HepG2 (cell line): ENCODE measurements around the gene SDCCAG8. TPM values are rescaled to one million over a fixed set of nuclear protein-coding genes. Genes with fewer than 3 reads are reported as not detected.
A peak's percentile ranks its signal among the peaks of the same experiment; 100 is the strongest.

Source experiments
- ATAC-seq: fragments of 200-7000 bp; cut with Tn5 transposase; 3 replicates; pipeline ENCODE4 v1.9.1; 2020; ENCODE audit warnings: mild to moderate bottlenecking, moderate library complexity
- BruUV-seq: library from RNA; stranded (reverse); fragments of 400-500 nt; replicated peaks from 2 replicates; lab custom pipeline; 2021; lab: Mats Ljungman, UMichigan
- CTCF ChIA-PET: fragments of 300-600 bp; formaldehyde crosslinking; extraction: SDS; loops from one replicate; lab custom pipeline; 2021; ENCODE audit warnings: low total read pairs, inconsistent platforms, low intra/inter-chr PET ratio; lab: Yijun Ruan, JAX
- POLR2A ChIA-PET: fragments of 350-600 bp; sonication (Branson Sonifier 250); formaldehyde crosslinking; loops from one replicate; lab custom pipeline; 2020; ENCODE audit warnings: antibody characterized with exemption, inconsistent platforms; lab: Yijun Ruan, JAX
- DNase-seq: peaks from one replicate; pipeline ENCODE4 v3.0.0-alpha.2; 2015; ENCODE audit warnings: low spot score
- FAIRE-seq: peaks from 3 replicates; lab custom pipeline; 2011; peaks lifted over from hg19 to GRCh38; lab: Jason Lieb, UNC
- H2AFZ ChIP-seq: one replicate; pipeline ENCODE4 v1.6.1; 2011; ENCODE audit warnings: low read length, inconsistent platforms
- H3K27ac ChIP-seq: fragments of 300-600 bp; 3 replicates; pipeline ENCODE4 v1.8.0; 2011; ENCODE audit warnings: mixed run types, mild to moderate bottlenecking, mixed read lengths, low read length, inconsistent platforms; ENCODE audit not compliant: insufficient read depth; ENCODE audit errors: extremely low read length
- H3K27me3 ChIP-seq, 2 experiments: fragments of 200-600 bp in 1 of 2; 2 replicates in 1 of 2; 3 replicates in 1 of 2; pipeline versions ENCODE4 v1.6.0 to v1.8.0; 2011; ENCODE audit warnings: low read length in 2 of 2, mild to moderate bottlenecking in 2 of 2, moderate library complexity in 2 of 2, inconsistent platforms in 1 of 2; ENCODE audit not compliant: insufficient read depth in 2 of 2, control insufficient read depth in 1 of 2
- H3K36me3 ChIP-seq, 2 experiments: fragments of 200-600 bp in 1 of 2; replicated peaks in 1 of 2; 2 replicates in 1 of 2; 3 replicates in 1 of 2; pipeline versions ENCODE4 v1.5.1 to v1.8.0; 2011; ENCODE audit warnings: low read length in 2 of 2, inconsistent platforms in 1 of 2; ENCODE audit not compliant: insufficient read depth in 2 of 2, control insufficient read depth in 1 of 2
- H3K4me1 ChIP-seq: 2 replicates; pipeline ENCODE4 v1.5.1; 2012; ENCODE audit warnings: low read length, inconsistent platforms; ENCODE audit not compliant: insufficient read depth
- H3K4me2 ChIP-seq: 2 replicates; pipeline ENCODE4 v1.6.0; 2011; ENCODE audit warnings: low read depth, low read length, inconsistent platforms
- H3K4me3 ChIP-seq, 3 experiments: fragments of 200-600 bp in 1 of 3; sonication (generic), shearing (Covaris generic) in 1 of 3; replicated peaks in 1 of 3; 2 replicates each; pipeline ENCODE4 v1.5.1; 2011 to 2016; ENCODE audit warnings: low read length in 3 of 3, inconsistent platforms in 2 of 3, low read depth in 2 of 3, mild to moderate bottlenecking in 2 of 3, control low read depth in 1 of 3, mixed read lengths in 1 of 3; ENCODE audit not compliant: insufficient read depth in 1 of 3
- H3K79me2 ChIP-seq: one replicate; pipeline ENCODE4 v1.6.1; 2011; ENCODE audit warnings: low read length, inconsistent platforms; ENCODE audit not compliant: insufficient read depth
- H3K9ac ChIP-seq: 2 replicates; pipeline ENCODE4 v1.6.0; 2011; ENCODE audit warnings: mild to moderate bottlenecking, low read depth, low read length, inconsistent platforms; ENCODE audit not compliant: insufficient read depth
- H3K9me3 ChIP-seq: 2 replicates; pipeline ENCODE4 v1.5.1; 2012; ENCODE audit warnings: mild to moderate bottlenecking, low read length
- H4K20me1 ChIP-seq: 2 replicates; pipeline ENCODE4 v1.6.0; 2011; ENCODE audit warnings: inconsistent platforms, mild to moderate bottlenecking, low read length, moderate library complexity; ENCODE audit not compliant: insufficient read depth
- HOXA5 ChIP-seq: sonication (generic); formaldehyde crosslinking; IDR thresholded peaks from 2 replicates; pipeline ENCODE4 v1.4.0; 2020; ENCODE audit warnings: missing genetic modification reagents
- MAFF ChIP-seq: IDR thresholded peaks from 2 replicates; pipeline ENCODE4 v1.6.1; 2011; ENCODE audit warnings: low read depth, low read length, improper control_type of control experiment
- MAFK ChIP-seq, 2 experiments: IDR thresholded peaks in 1 of 2; conservative IDR thresholded peaks in 1 of 2; 2 replicates each; pipeline ENCODE4 v1.6.1; 2011; ENCODE audit warnings: improper control_type of control experiment in 2 of 2, low read length in 2 of 2
- ZNF652 ChIP-seq: IDR thresholded peaks from 2 replicates; pipeline ENCODE4 v1.6.1; 2016; ENCODE audit warnings: low read depth, borderline replicate concordance
- WGBS: methylation state at CpG from one replicate; pipeline ENCODE4 v1.1.6; 2017; ENCODE audit warnings: low lambda C conversion rate; 5-methylcytosine and 5-hydroxymethylcytosine counted together
- in situ Hi-C: cut with HindIII; loops from 2 replicates; pipeline ENCODE4 v1.10.0; 2017; ENCODE audit warnings: low pct_unique_long_range_greater_than_20kb; ENCODE audit not compliant: extremely low pct_ligation_motif_present
- intact Hi-C: fragments of 100-400 bp; cut with micrococcal nuclease; formaldehyde crosslinking; loops from one replicate; pipeline ENCODE4 v1.10.0; 2022; ENCODE audit not compliant: unreplicated experiment
- polyA plus RNA-seq, 8 experiments: library from polyadenylated mRNA; depleted of rRNA in 3 of 8; stranded (reverse) in 7 of 8; unstranded in 1 of 8; fragments of >200 nt; fragmentation: Illumina TruSeq in 4 of 8; extraction: Trizol in 4 of 8; gene quantifications; 2 replicates each; pipeline versions ENCODE4 v1.2.1 to v1.2.3, GENCODE V29; 2011 to 2016; ENCODE audit warnings: low read depth in 4 of 8, missing spikeins in 1 of 8, mixed read lengths in 1 of 8; ENCODE audit not compliant: insufficient read depth in 1 of 8
- total RNA-seq, 5 experiments: library from RNA; depleted of rRNA; stranded (reverse); fragments of >200 nt; fragmentation: Illumina TruSeq; extraction: Trizol; gene quantifications; 2 replicates each; pipeline ENCODE4 v1.2.3, GENCODE V29; 2016; ENCODE audit warnings: low read depth in 1 of 5

Gene SDCCAG8
- total and polyA plus RNA-seq, 2 of the 13 experiments (the other 11 are each of a cell fraction or from before 2014, with no cell fraction given), result 9.5 to 13.4 TPM

GRCh38 chr1:243311809-243312208 is 56.0 kb downstream of the SDCCAG8 start:
- Histone ChIP-seq H3K9ac (no peak overlapping the region), H3K9me3 (no peaks in the 10 kb centered on the region), H3K4me3 (no peak overlapping the region), H3K4me1 (no peaks in the 10 kb centered on the region), H3K27ac (no peak overlapping the region), H2AFZ (no peak overlapping the region), H3K79me2 (no peaks in the 10 kb centered on the region), H4K20me1 (no peaks in the 10 kb centered on the region), H3K4me2 (no peak overlapping the region), H3K27me3 (no peaks in the 10 kb centered on the region), H3K36me3 (peaks cover 0 to 5% of the 10 kb centered on the region in 2 experiments; a peak in 1 of 5 replicates)
- 88% methylated on average over 1 of the region's 1 CpG for WGBS
- ChIA-PET POLR2A (interaction anchor here (0.7 kb wide), 1 partner anchor 318 kb away, joined by 3 read pairs; no protein-coding TSS in a partner anchor), CTCF (no interaction called here)
- ATAC-seq (no peak), DNase-seq (no peak), FAIRE-seq (no peak)
- TF ChIP-seq MAFK (conservative IDR thresholded peaks at IDR 0.05 in 1 of 2, IDR thresholded peaks at IDR 0.05 in 1 of 2; ENCODE audit: low read length in 2 of 2) (peak; percentile 96 to 99), MAFF (peak; percentile 98), HOXA5 (no peak)
- no TSS peak for BruUV-seq
- in situ Hi-C loops (loop anchor here (25.0 kb wide), 2 partner anchors 475 to 650 kb away; no protein-coding TSS in a partner anchor), intact Hi-C loops (no loop called here)

GRCh38 chr1:243312952-243313634 is 57.3 kb downstream of the SDCCAG8 start:
- no peak overlapping the region for H3K9ac ChIP-seq
- peaks cover 0 to 6% of the 10 kb centered on the region in 2 experiments; a peak in 1 of 5 replicates for H3K36me3 ChIP-seq
- FAIRE-seq (no peak), DNase-seq (no peak), ATAC-seq (no peak)
- no peaks in the 10 kb centered on the region for H4K20me1 ChIP-seq
- H3K27me3 ChIP-seq, result no peaks in the 10 kb centered on the region
- H2AFZ ChIP-seq, result no peak overlapping the region
- WGBS, result 95% methylated on average over 5 of the region's 5 CpGs
- no peaks in the 10 kb centered on the region for H3K79me2 ChIP-seq
- no peaks in the 10 kb centered on the region for H3K4me1 ChIP-seq
- intact Hi-C loops, result no loop called here
- H3K27ac ChIP-seq, result no peak overlapping the region
- H3K9me3 ChIP-seq, result no peaks in the 10 kb centered on the region
- ChIA-PET POLR2A (no interaction called here), CTCF (no interaction called here)
- H3K4me3 ChIP-seq, result no peak overlapping the region
- in situ Hi-C loops, result loop anchor here (25.0 kb wide), 2 partner anchors 476 to 651 kb away; no protein-coding TSS in a partner anchor
- BruUV-seq, result no TSS peak
- no peak overlapping the region for H3K4me2 ChIP-seq
- no peak for TF ChIP-seq ZNF652 (CRISPR knock-in tag)
